GM13976 (cell line): ENCODE data around the gene C1orf159.

ENCODE experiments used
- DNase-seq: peaks from one replicate; pipeline ENCODE4 v3.0.0; 2012; ENCODE audit warnings: low spot score
- CTCF ChIP-seq: IDR thresholded peaks from 2 replicates; pipeline ENCODE4 v1.5.1; 2012; ENCODE audit warnings: borderline replicate concordance, mild to moderate bottlenecking; ENCODE audit not compliant: insufficient read depth; ENCODE audit errors: extremely low read depth, missing control alignments, control extremely low read depth
- in situ Hi-C: fragments of 300-500 bp; cut with MboI; formaldehyde crosslinking; loops from one replicate; pipeline ENCODE4 v1.12.0; 2022; ENCODE audit warnings: low sequenced_read_pairs, mixed read lengths, inconsistent platforms; ENCODE audit not compliant: unreplicated experiment

The C1orf159 gene

GRCh38 chr1:1149416-1149815 is 33.5 kb upstream of the C1orf159 start:
- TF ChIP-seq CTCF, result no peak
- in situ Hi-C loops, result no loop called here
- DNase-seq, result no peak

DNA sequence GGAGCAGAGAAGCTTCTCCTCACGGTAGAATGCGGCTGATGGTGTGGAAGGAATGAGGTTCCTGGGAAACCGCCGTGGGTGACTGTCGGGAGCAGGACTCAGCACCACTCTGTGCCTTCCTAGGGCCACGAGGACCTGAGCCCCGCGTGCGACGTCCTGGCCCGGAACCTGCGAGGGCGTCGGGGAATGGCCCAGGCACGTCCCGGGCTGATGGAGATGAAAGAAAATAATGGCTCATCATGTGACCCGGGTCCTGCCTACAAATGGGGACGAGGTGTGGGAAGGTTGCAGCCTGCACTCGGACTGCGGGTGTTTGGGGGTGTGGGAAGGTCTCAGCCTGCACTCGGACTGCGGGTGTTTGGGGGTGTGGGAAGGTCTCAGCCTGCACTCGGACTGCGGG is 32.7 kb upstream of the C1orf159 start:
- DNase-seq, result no peak
- in situ Hi-C loops, result no loop called here
- no peak for TF ChIP-seq CTCF

GRCh38 chr1:1148061-1148460 is 32.2 kb upstream of the C1orf159 start:
- no peak for TF ChIP-seq CTCF
- no peak for DNase-seq
- in situ Hi-C loops, result no loop called here

GRCh38 chr1:1146596-1146995 is 30.7 kb upstream of the C1orf159 start:
- in situ Hi-C loops, result no loop called here
- TF ChIP-seq CTCF, result no peak
- no peak for DNase-seq

GRCh38 chr1:1146026-1146425 is 30.1 kb upstream of the C1orf159 start:
- in situ Hi-C loops, result no loop called here
- no peak for TF ChIP-seq CTCF
- no peak for DNase-seq

DNA sequence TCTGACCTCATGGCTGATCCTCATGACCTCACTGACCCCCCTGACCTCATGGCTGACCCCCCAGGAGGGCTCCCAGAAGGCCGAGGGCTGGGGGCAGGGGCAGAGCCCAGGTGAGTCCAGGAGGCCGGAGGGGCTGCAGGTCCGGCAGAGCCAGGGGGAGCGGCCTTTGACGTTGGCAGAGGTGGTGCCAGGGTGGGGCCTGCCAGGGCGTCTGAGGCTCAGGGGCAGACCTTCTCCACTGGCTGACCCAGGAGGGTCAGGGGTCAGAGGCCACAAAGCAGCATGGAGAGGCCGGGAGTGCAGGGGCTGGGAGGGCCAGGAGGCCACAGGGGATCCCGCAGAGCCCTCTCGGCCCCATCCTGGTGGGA is 29.6 kb upstream of the C1orf159 start:
- DNase-seq, result no peak
- in situ Hi-C loops, result no loop called here
- no peak for TF ChIP-seq CTCF
